Measurements from ENCODE around the gene SMYD3.

The SMYD3 gene

GRCh38 chr1:246218686-246219085 lies 288.4 kb downstream of the SMYD3 start:
- no peaks in the 10 kb centered on the region for H3K27me3 Mint-ChIP-seq
- peaks cover 8% of the 10 kb centered on the region for H3K4me1 Mint-ChIP-seq (ENCODE audit: low read depth)
- H3K36me3 Mint-ChIP-seq (ENCODE audit: low read depth), result peaks cover 7% of the 10 kb centered on the region
- H3K4me3 Mint-ChIP-seq, result no peak overlapping the region
- H3K27ac Mint-ChIP-seq, result no peak overlapping the region
- H3K9me3 Mint-ChIP-seq, result no peaks in the 10 kb centered on the region

- H3K27ac Mint-ChIP-seq, result no peak overlapping the region
- H3K9me3 Mint-ChIP-seq, result no peaks in the 10 kb centered on the region
- H3K27me3 Mint-ChIP-seq, result no peaks in the 10 kb centered on the region
- peaks cover 8% of the 10 kb centered on the region for H3K4me1 Mint-ChIP-seq (ENCODE audit: low read depth)
- H3K4me3 Mint-ChIP-seq, result no peak overlapping the region
- H3K36me3 Mint-ChIP-seq (ENCODE audit: low read depth), result peaks cover 9% of the 10 kb centered on the region
Measured at GRCh38 chr1:246216906-246217305, 290.2 kb downstream of the SMYD3 start.

GRCh38 chr1:246215510-246215903 lies 291.6 kb downstream of the SMYD3 start:
- Mint-ChIP-seq H3K27ac (no peak overlapping the region), H3K4me3 (no peak overlapping the region), H3K36me3 (ENCODE audit: low read depth) (peaks cover 9% of the 10 kb centered on the region), H3K27me3 (no peaks in the 10 kb centered on the region), H3K4me1 (ENCODE audit: low read depth) (peaks cover 8% of the 10 kb centered on the region), H3K9me3 (no peaks in the 10 kb centered on the region)

- Mint-ChIP-seq H3K27me3 (no peaks in the 10 kb centered on the region), H3K4me1 (ENCODE audit: low read depth) (peaks cover 8% of the 10 kb centered on the region), H3K27ac (no peak overlapping the region), H3K4me3 (no peak overlapping the region), H3K36me3 (ENCODE audit: low read depth) (peaks cover 12% of the 10 kb centered on the region), H3K9me3 (no peaks in the 10 kb centered on the region)
Measured at GRCh38 chr1:246214708-246215509, 292.2 kb downstream of the SMYD3 start.

- peaks cover 13% of the 10 kb centered on the region for H3K36me3 Mint-ChIP-seq (ENCODE audit: low read depth)
- H3K4me1 Mint-ChIP-seq (ENCODE audit: low read depth), result peaks cover 8% of the 10 kb centered on the region
- H3K4me3 Mint-ChIP-seq, result no peak overlapping the region
- no peaks in the 10 kb centered on the region for H3K27me3 Mint-ChIP-seq
- no peaks in the 10 kb centered on the region for H3K9me3 Mint-ChIP-seq
- no peak overlapping the region for H3K27ac Mint-ChIP-seq
Measured at GRCh38 chr1:246213947-246214346, 293.1 kb downstream of the SMYD3 start.

GRCh38 chr1:246213502-246213901 lies 293.6 kb downstream of the SMYD3 start:
- Mint-ChIP-seq H3K27ac (no peak overlapping the region), H3K4me1 (ENCODE audit: low read depth) (peaks cover 8% of the 10 kb centered on the region), H3K9me3 (no peaks in the 10 kb centered on the region), H3K4me3 (no peak overlapping the region), H3K27me3 (no peaks in the 10 kb centered on the region), H3K36me3 (ENCODE audit: low read depth) (peaks cover 13% of the 10 kb centered on the region)

- H3K36me3 Mint-ChIP-seq (ENCODE audit: low read depth), result peaks cover 12% of the 10 kb centered on the region
- no peak overlapping the region for H3K4me3 Mint-ChIP-seq
- no peaks in the 10 kb centered on the region for H3K27me3 Mint-ChIP-seq
- peaks cover 8% of the 10 kb centered on the region for H3K4me1 Mint-ChIP-seq (ENCODE audit: low read depth)
- no peaks in the 10 kb centered on the region for H3K9me3 Mint-ChIP-seq
- H3K27ac Mint-ChIP-seq, result no peak overlapping the region
Measured at GRCh38 chr1:246213036-246213435, 294.0 kb downstream of the SMYD3 start.

- Mint-ChIP-seq H3K27ac (no peak overlapping the region), H3K4me3 (no peak overlapping the region), H3K4me1 (ENCODE audit: low read depth) (peaks cover 8% of the 10 kb centered on the region), H3K36me3 (ENCODE audit: low read depth) (peaks cover 14% of the 10 kb centered on the region), H3K27me3 (no peaks in the 10 kb centered on the region), H3K9me3 (no peaks in the 10 kb centered on the region)
Measured at GRCh38 chr1:246212013-246212412, 295.1 kb downstream of the SMYD3 start.

- no peak overlapping the region for H3K27ac Mint-ChIP-seq
Measured at GRCh38 chr1:246210756-246211155, 296.3 kb downstream of the SMYD3 start.

GRCh38 chr1:246208105-246208504 lies 299.0 kb downstream of the SMYD3 start:
- no peaks in the 10 kb centered on the region for H3K4me1 Mint-ChIP-seq (ENCODE audit: low read depth)
- no peak overlapping the region for H3K27ac Mint-ChIP-seq
- H3K4me3 Mint-ChIP-seq, result no peak overlapping the region
- H3K9me3 Mint-ChIP-seq, result no peaks in the 10 kb centered on the region
- peaks cover 16% of the 10 kb centered on the region for H3K36me3 Mint-ChIP-seq (ENCODE audit: low read depth)
- H3K27me3 Mint-ChIP-seq, result no peaks in the 10 kb centered on the region

More at GRCh38 chr1:246210756-246211155, 296.3 kb downstream of the SMYD3 start:
- Mint-ChIP-seq H3K4me3 (no peak overlapping the region), H3K36me3 (ENCODE audit: low read depth) (peaks cover 14% of the 10 kb centered on the region), H3K4me1 (ENCODE audit: low read depth) (peaks cover 8% of the 10 kb centered on the region), H3K27me3 (no peaks in the 10 kb centered on the region), H3K9me3 (no peaks in the 10 kb centered on the region)

GRCh38 chr1:246203180-246203579 lies 303.9 kb downstream of the SMYD3 start:
- H3K4me1 Mint-ChIP-seq (ENCODE audit: low read depth), result no peaks in the 10 kb centered on the region
- no peak overlapping the region for H3K27ac Mint-ChIP-seq
- no peaks in the 10 kb centered on the region for H3K9me3 Mint-ChIP-seq
- peaks cover 11% of the 10 kb centered on the region for H3K36me3 Mint-ChIP-seq (ENCODE audit: low read depth)
- H3K27me3 Mint-ChIP-seq, result no peaks in the 10 kb centered on the region
- no peak overlapping the region for H3K4me3 Mint-ChIP-seq

GRCh38 chr1:246200738-246201137 lies 306.3 kb downstream of the SMYD3 start:
- no peak overlapping the region for H3K27ac Mint-ChIP-seq
- H3K27me3 Mint-ChIP-seq, result no peaks in the 10 kb centered on the region
- peaks cover 7% of the 10 kb centered on the region for H3K36me3 Mint-ChIP-seq (ENCODE audit: low read depth)
- H3K4me3 Mint-ChIP-seq, result no peak overlapping the region
- no peaks in the 10 kb centered on the region for H3K4me1 Mint-ChIP-seq (ENCODE audit: low read depth)
- no peaks in the 10 kb centered on the region for H3K9me3 Mint-ChIP-seq

GRCh38 chr1:246200225-246200624 lies 306.9 kb downstream of the SMYD3 start:
- Mint-ChIP-seq H3K36me3 (ENCODE audit: low read depth) (peaks cover 7% of the 10 kb centered on the region), H3K4me3 (no peak overlapping the region), H3K27ac (no peak overlapping the region), H3K4me1 (ENCODE audit: low read depth) (no peaks in the 10 kb centered on the region), H3K27me3 (no peaks in the 10 kb centered on the region), H3K9me3 (no peaks in the 10 kb centered on the region)

GRCh38 chr1:246199086-246199645 lies 307.9 kb downstream of the SMYD3 start:
- no peaks in the 10 kb centered on the region for H3K9me3 Mint-ChIP-seq
- H3K27me3 Mint-ChIP-seq, result no peaks in the 10 kb centered on the region
- no peaks in the 10 kb centered on the region for H3K4me1 Mint-ChIP-seq (ENCODE audit: low read depth)
- H3K4me3 Mint-ChIP-seq, result no peak overlapping the region
- H3K36me3 Mint-ChIP-seq (ENCODE audit: low read depth), result peaks cover 12% of the 10 kb centered on the region
- H3K27ac Mint-ChIP-seq, result no peak overlapping the region

- Mint-ChIP-seq H3K4me3 (no peak overlapping the region), H3K36me3 (ENCODE audit: low read depth) (peaks cover 12% of the 10 kb centered on the region), H3K9me3 (no peaks in the 10 kb centered on the region), H3K4me1 (ENCODE audit: low read depth) (no peaks in the 10 kb centered on the region), H3K27ac (no peak overlapping the region), H3K27me3 (no peaks in the 10 kb centered on the region)
Measured at GRCh38 chr1:246198115-246198816, 308.8 kb downstream of the SMYD3 start.
